Mesenchymal stem cell (in vitro differentiated cells and primary cell): ENCODE data around the gene DLG4.

Source experiments
- DNase-seq: peaks from one replicate; pipeline ENCODE4 v3.0.0-alpha.2; 2013
- H2AFZ ChIP-seq: one replicate; pipeline ENCODE4 v1.6.1; 2013; ENCODE audit warnings: low read depth, mild to moderate bottlenecking, control low read depth, inconsistent platforms, low read length, moderate library complexity
- H2AK5ac ChIP-seq: 2 replicates; pipeline ENCODE4 v1.6.1; 2013; ENCODE audit warnings: low read length, moderate library complexity, mild to moderate bottlenecking, inconsistent platforms; ENCODE audit not compliant: severe bottlenecking
- H2BK120ac ChIP-seq: one replicate; pipeline ENCODE4 v1.6.1; 2013; ENCODE audit warnings: low read depth, mild to moderate bottlenecking, inconsistent platforms, low read length, moderate library complexity
- H2BK12ac ChIP-seq, 2 experiments: one replicate each; pipeline ENCODE4 v1.6.1; 2013; ENCODE audit warnings: inconsistent platforms in 2 of 2, low read length in 2 of 2, mild to moderate bottlenecking in 2 of 2, moderate library complexity in 2 of 2, control low read depth in 1 of 2
- H2BK15ac ChIP-seq: one replicate; pipeline ENCODE4 v1.6.1; 2013; ENCODE audit warnings: mild to moderate bottlenecking, low read depth, inconsistent platforms; ENCODE audit not compliant: poor library complexity, severe bottlenecking
- H2BK5ac ChIP-seq: 2 replicates; pipeline ENCODE4 v1.6.1; 2013; ENCODE audit warnings: low read depth, mild to moderate bottlenecking, low read length, control low read depth, inconsistent platforms; ENCODE audit not compliant: poor library complexity, severe bottlenecking
- H3K14ac ChIP-seq, 2 experiments: one replicate each; pipeline ENCODE4 v1.6.1; 2013; ENCODE audit warnings: inconsistent platforms in 2 of 2, low read length in 2 of 2, control low read depth in 1 of 2, mild to moderate bottlenecking in 1 of 2, moderate library complexity in 1 of 2
- H3K18ac ChIP-seq, 2 experiments: one replicate each; pipeline ENCODE4 v1.6.1; 2013; ENCODE audit warnings: inconsistent platforms in 2 of 2, low read length in 2 of 2, control low read depth in 1 of 2, low read depth in 1 of 2, mild to moderate bottlenecking in 1 of 2
- H3K23ac ChIP-seq, 2 experiments: one replicate each; pipeline ENCODE4 v1.6.1; 2013; ENCODE audit warnings: inconsistent platforms in 2 of 2, low read length in 2 of 2, mild to moderate bottlenecking in 2 of 2, moderate library complexity in 2 of 2, control low read depth in 1 of 2
- H3K27ac ChIP-seq: 2 replicates; pipeline ENCODE4 v1.5.1; 2013; ENCODE audit warnings: mild to moderate bottlenecking, moderate library complexity, low read length, control low read depth, inconsistent platforms; ENCODE audit not compliant: poor library complexity, severe bottlenecking
- H3K27me3 ChIP-seq, 2 experiments: 2 replicates each; pipeline versions ENCODE4 v1.6.1 to v1.7.0; 2013; ENCODE audit warnings: low read length in 2 of 2, mild to moderate bottlenecking in 2 of 2, moderate library complexity in 2 of 2, control low read depth in 1 of 2, inconsistent platforms in 1 of 2; ENCODE audit not compliant: control insufficient read depth in 1 of 2, insufficient read depth in 1 of 2
- H3K36me3 ChIP-seq, 2 experiments: 2 replicates each; pipeline versions ENCODE4 v1.6.1 to v1.7.0; 2013; ENCODE audit warnings: low read length in 2 of 2, control low read depth in 1 of 2, inconsistent platforms in 1 of 2, low read depth in 1 of 2, mild to moderate bottlenecking in 1 of 2; ENCODE audit not compliant: insufficient read depth in 2 of 2, control insufficient read depth in 1 of 2
- H3K4ac ChIP-seq, 2 experiments: one replicate each; pipeline ENCODE4 v1.6.1; 2013; ENCODE audit warnings: inconsistent platforms in 2 of 2, low read length in 2 of 2, mild to moderate bottlenecking in 2 of 2, moderate library complexity in 2 of 2, control low read depth in 1 of 2, low read depth in 1 of 2
- H3K4me1 ChIP-seq: 2 replicates; pipeline ENCODE4 v1.6.1; 2013; ENCODE audit warnings: low read depth, low read length, control low read depth; ENCODE audit not compliant: control insufficient read depth, insufficient read depth
- H3K4me2 ChIP-seq: 2 replicates; pipeline ENCODE4 v1.6.1; 2013; ENCODE audit warnings: low read length, mild to moderate bottlenecking, inconsistent platforms; ENCODE audit not compliant: poor library complexity, severe bottlenecking
- H3K4me3 ChIP-seq, 2 experiments: 2 replicates each; pipeline versions ENCODE4 v1.5.1 to v1.7.0; 2013; ENCODE audit warnings: low read length in 2 of 2, mild to moderate bottlenecking in 2 of 2, control low read depth in 1 of 2, low read depth in 1 of 2; ENCODE audit not compliant: insufficient read depth in 1 of 2
- H3K79me1 ChIP-seq: replicated peaks from 2 replicates; pipeline ENCODE4 v1.6.1; 2013; ENCODE audit warnings: mild to moderate bottlenecking, control low read depth, low read length, inconsistent platforms; ENCODE audit not compliant: poor library complexity, severe bottlenecking
- H3K9ac ChIP-seq: 2 replicates; pipeline ENCODE4 v1.7.0; 2013; ENCODE audit warnings: mild to moderate bottlenecking, low read length, moderate library complexity
- H3K9me3 ChIP-seq: 2 replicates; pipeline ENCODE4 v1.7.0; 2013; ENCODE audit warnings: mild to moderate bottlenecking, low read length; ENCODE audit not compliant: control insufficient read depth
- H4K8ac ChIP-seq: one replicate; pipeline ENCODE4 v1.6.1; 2013; ENCODE audit warnings: inconsistent platforms, mild to moderate bottlenecking, low read length, moderate library complexity
- H4K91ac ChIP-seq: one replicate; pipeline ENCODE4 v1.6.1; 2013; ENCODE audit warnings: mild to moderate bottlenecking, low read length, inconsistent platforms
- WGBS: methylation state at CpG from one replicate; pipeline ENCODE4 v1.1.7; 2013; ENCODE audit warnings: mixed read lengths; 5-methylcytosine and 5-hydroxymethylcytosine counted together

Gene DLG4

GRCh38 chr17:7228920-7229319 is 9.3 kb upstream of the DLG4 start:
- Histone ChIP-seq H3K9me3 (no peaks in the 10 kb centered on the region), H2BK12ac (no peak overlapping the region), H4K8ac (no peak overlapping the region), H3K18ac (no peak overlapping the region), H3K4ac (no peak overlapping the region), H3K23ac (no peak overlapping the region), H3K4me2 (no peak overlapping the region), H2AK5ac (no peak overlapping the region), H3K27me3 (no peaks in the 10 kb centered on the region), H3K4me3 (no peak overlapping the region), H2BK15ac (no peak overlapping the region), H3K4me1 (peaks cover 31% of the 10 kb centered on the region), H2BK120ac (no peak overlapping the region), H4K91ac (no peak overlapping the region), H3K14ac (no peak overlapping the region), H2AFZ (no peak overlapping the region), H3K27ac (no peak overlapping the region), H3K9ac (no peak overlapping the region), H2BK5ac (no peak overlapping the region), H3K36me3 (peaks cover 60 to 67% of the 10 kb centered on the region in 2 experiments), H3K79me1 (peaks cover 29% of the 10 kb centered on the region)
- WGBS = 99% methylated on average over 14 of the region's 14 CpGs
- no peak for DNase-seq

GRCh38 chr17:7226721-7227710 is 7.4 kb upstream of the DLG4 start:
- H3K36me3 ChIP-seq = peaks cover 79 to 86% of the 10 kb centered on the region in 2 experiments
- DNase-seq = no peak
- no peak overlapping the region for H3K23ac ChIP-seq
- no peak overlapping the region for H3K14ac ChIP-seq
- H4K8ac ChIP-seq = no peak overlapping the region
- H2BK12ac ChIP-seq = no peak overlapping the region
- no peaks in the 10 kb centered on the region for H3K9me3 ChIP-seq
- no peak overlapping the region for H2AK5ac ChIP-seq
- H2BK120ac ChIP-seq = no peak overlapping the region
- H3K4ac ChIP-seq = no peak overlapping the region
- H3K4me2 ChIP-seq = no peak overlapping the region
- no peak overlapping the region for H2BK15ac ChIP-seq
- no peaks in the 10 kb centered on the region for H3K27me3 ChIP-seq
- no peak overlapping the region for H4K91ac ChIP-seq
- WGBS = 97% methylated on average over 31 of the region's 31 CpGs
- H3K27ac ChIP-seq = no peak overlapping the region
- peaks cover 45% of the 10 kb centered on the region for H3K4me1 ChIP-seq
- H2AFZ ChIP-seq = no peak overlapping the region
- H3K79me1 ChIP-seq = peaks cover 32% of the 10 kb centered on the region
- H3K4me3 ChIP-seq = no peak overlapping the region
- no peak overlapping the region for H3K18ac ChIP-seq
- no peak overlapping the region for H3K9ac ChIP-seq
- H2BK5ac ChIP-seq = no peak overlapping the region

- no peak overlapping the region for H3K4ac ChIP-seq
- H3K4me1 ChIP-seq = peaks cover 52% of the 10 kb centered on the region
- H2BK15ac ChIP-seq = no peak overlapping the region
- no peak overlapping the region for H3K14ac ChIP-seq
- no peak overlapping the region for H3K4me3 ChIP-seq
- WGBS = 93% methylated on average over 20 of the region's 21 CpGs
- no peak overlapping the region for H3K4me2 ChIP-seq
- no peak overlapping the region for H2BK12ac ChIP-seq
- no peak overlapping the region for H3K23ac ChIP-seq
- H3K27me3 ChIP-seq = no peaks in the 10 kb centered on the region
- H3K18ac ChIP-seq = no peak overlapping the region
- H4K8ac ChIP-seq = no peak overlapping the region
- no peak overlapping the region for H2AK5ac ChIP-seq
- no peak for DNase-seq
- no peak overlapping the region for H2BK120ac ChIP-seq
- peaks cover 37% of the 10 kb centered on the region for H3K79me1 ChIP-seq
- H3K36me3 ChIP-seq = peaks cover 91 to 96% of the 10 kb centered on the region in 2 experiments
- H3K9me3 ChIP-seq = no peaks in the 10 kb centered on the region
- peak overlapping the region; percentile 12 for H3K27ac ChIP-seq
- no peak overlapping the region for H2BK5ac ChIP-seq
- H3K9ac ChIP-seq = peak overlapping the region; percentile 3
- H2AFZ ChIP-seq = no peak overlapping the region
- no peak overlapping the region for H4K91ac ChIP-seq
Measured at GRCh38 chr17:7225711-7226331, 6.2 kb upstream of the DLG4 start.

DNA sequence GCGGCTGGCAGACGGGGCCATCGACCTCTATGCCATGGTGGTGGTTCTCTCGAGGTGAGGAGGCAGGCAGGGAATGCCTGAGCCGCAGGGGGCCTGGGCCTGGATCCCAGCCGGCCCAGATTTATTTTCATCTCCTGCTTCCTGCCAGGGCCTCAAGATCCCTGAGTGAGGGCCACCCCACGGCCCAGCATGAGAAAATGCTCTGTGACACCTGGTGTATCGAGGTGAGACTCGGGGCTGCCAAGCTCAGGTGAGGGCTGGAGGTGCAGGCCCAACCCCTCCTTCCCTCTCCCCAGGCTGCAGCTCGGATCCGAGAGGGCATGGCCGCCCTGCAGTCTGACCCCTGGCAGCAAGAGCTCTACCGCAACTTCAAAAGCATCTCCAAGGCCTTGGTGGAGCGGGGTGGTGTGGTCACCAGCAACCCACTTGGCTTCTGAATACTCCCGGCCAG is 5.0 kb upstream of the DLG4 start:
- H2BK5ac ChIP-seq = no peak overlapping the region
- DNase-seq = no peak
- H3K18ac ChIP-seq = no peak overlapping the region
- H2BK12ac ChIP-seq = peak overlapping the region in 1 of 2 experiments; percentile 16
- H3K36me3 ChIP-seq = peaks cover 83 to 85% of the 10 kb centered on the region in 2 experiments
- H4K91ac ChIP-seq = no peak overlapping the region
- H3K9me3 ChIP-seq = no peaks in the 10 kb centered on the region
- H3K4me3 ChIP-seq = no peak overlapping the region
- H3K79me1 ChIP-seq = peaks cover 34% of the 10 kb centered on the region
- peak overlapping the region; percentile 60 for H3K27ac ChIP-seq
- peaks cover 54% of the 10 kb centered on the region for H3K4me1 ChIP-seq
- no peak overlapping the region for H2BK15ac ChIP-seq
- no peak overlapping the region for H3K14ac ChIP-seq
- H2BK120ac ChIP-seq = no peak overlapping the region
- H3K4ac ChIP-seq = no peak overlapping the region
- H2AFZ ChIP-seq = no peak overlapping the region
- no peaks in the 10 kb centered on the region for H3K27me3 ChIP-seq
- 85% methylated on average over 15 of the region's 15 CpGs for WGBS
- H4K8ac ChIP-seq = no peak overlapping the region
- H3K23ac ChIP-seq = no peak overlapping the region
- H3K9ac ChIP-seq = no peak overlapping the region
- H3K4me2 ChIP-seq = no peak overlapping the region
- H2AK5ac ChIP-seq = peak overlapping the region; percentile 8
